Tibial nerve (tissue), 4 donors: ENCODE data around the gene SIX4.

Experiments used
- CTCF ChIP-seq, 5 experiments: fragments of 200-600 bp in 3 of 5; fragments of 450-650 bp in 2 of 5; sonication (generic) in 3 of 5; IDR thresholded peaks; one replicate each; pipeline ENCODE4 v1.5.1; 2016 to 2019; ENCODE audit warnings: antibody characterized with exemption in 5 of 5, mild to moderate bottlenecking in 3 of 5, moderate library complexity in 2 of 5
- EP300 ChIP-seq, 2 donors: sonication (generic); formaldehyde crosslinking; IDR thresholded peaks; one replicate each; pipeline ENCODE4 v1.6.1; 2017; ENCODE audit warnings: antibody characterized with exemption in 2 of 2, mild to moderate bottlenecking in 1 of 2
- POLR2A ChIP-seq, 2 donors: fragments of 450-650 bp; IDR thresholded peaks; one replicate each; pipeline ENCODE4 v1.6.1; 2017; ENCODE audit warnings: antibody characterized with exemption in 2 of 2, mild to moderate bottlenecking in 2 of 2, moderate library complexity in 2 of 2

GRCh38 chr14:60760209-60760608 lies 36.1 kb upstream of the SIX4 start:
- TF ChIP-seq POLR2A (IDR thresholded peaks at IDR 0.05) (no peak), CTCF (IDR thresholded peaks at IDR 0.05) (no peak), EP300 (IDR thresholded peaks at IDR 0.05) (no peak)
